Mucosa of rectum (tissue), 2 donors: Measurements from ENCODE around the gene APBA2.

Experiments used
- H3K27ac ChIP-seq, 2 donors: one replicate each; pipeline ENCODE4 v1.7.0; 2013; ENCODE audit warnings: inconsistent platforms in 2 of 2, low read depth in 2 of 2, low read length in 2 of 2
- H3K27me3 ChIP-seq, 2 donors: one replicate each; pipeline ENCODE4 v1.7.0; 2013; ENCODE audit warnings: low read length in 2 of 2; ENCODE audit not compliant: control insufficient read depth in 2 of 2, insufficient read depth in 2 of 2
- H3K36me3 ChIP-seq, 2 donors: one replicate each; pipeline ENCODE4 v1.7.0; 2013; ENCODE audit warnings: low read length in 2 of 2; ENCODE audit not compliant: control insufficient read depth in 2 of 2, insufficient read depth in 2 of 2
- H3K4me1 ChIP-seq, 2 donors: one replicate each; pipeline ENCODE4 v1.7.0; 2013; ENCODE audit warnings: low read length in 2 of 2, mild to moderate bottlenecking in 1 of 2; ENCODE audit not compliant: control insufficient read depth in 2 of 2, insufficient read depth in 2 of 2
- H3K4me3 ChIP-seq, 2 donors: one replicate each; pipeline ENCODE4 v1.7.0; 2013; ENCODE audit warnings: low read length in 2 of 2
- H3K9ac ChIP-seq, 2 donors: one replicate each; pipeline ENCODE4 v1.7.0; 2013; ENCODE audit warnings: low read length in 2 of 2, low read depth in 1 of 2, mild to moderate bottlenecking in 1 of 2
- H3K9me3 ChIP-seq, 2 donors: one replicate each; pipeline ENCODE4 v1.7.0; 2013; ENCODE audit warnings: low read length in 2 of 2; ENCODE audit not compliant: control insufficient read depth in 2 of 2
- donor health status: healthy.
- donor health status: Normal muscosa, but diverticular disease.

APBA2 gene

DNA sequence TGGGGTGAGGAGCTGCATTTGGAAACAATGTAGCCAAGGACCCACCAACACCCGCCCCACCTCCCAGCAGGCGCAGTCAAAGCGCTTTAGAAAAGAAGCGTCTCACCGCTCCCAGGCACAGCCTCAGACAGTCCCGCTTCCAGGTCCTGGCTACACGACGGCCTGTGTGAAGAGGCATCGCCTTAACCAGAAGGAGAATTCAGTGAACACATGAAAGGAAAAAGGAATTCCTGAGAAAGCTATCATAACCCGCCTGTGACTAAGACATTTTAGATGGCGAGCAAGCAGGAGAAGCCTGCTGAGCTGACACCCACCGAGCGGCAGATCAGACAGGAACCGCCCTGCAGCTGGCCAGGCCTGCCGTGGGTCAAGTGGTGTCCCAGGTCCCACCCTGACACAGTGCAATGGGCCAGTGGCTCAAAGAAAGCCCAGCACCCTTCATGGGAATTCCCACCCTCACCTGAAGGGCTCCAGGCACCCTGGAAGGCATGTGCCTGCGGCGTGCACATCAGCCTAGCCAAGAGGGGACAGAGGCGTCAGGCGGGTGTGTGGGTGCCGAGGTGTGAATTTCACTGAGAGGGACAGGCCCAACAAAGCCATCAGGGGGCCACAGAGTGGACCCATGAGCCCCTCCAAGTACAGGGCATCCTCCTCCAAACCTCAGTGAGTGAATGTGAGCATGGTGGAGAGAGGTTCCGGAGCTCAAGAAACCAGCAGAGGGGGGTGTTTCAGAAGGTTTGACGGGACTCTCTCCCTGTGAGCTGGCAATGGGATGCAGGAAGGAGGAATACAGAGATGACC, 239.0 kb downstream of the APBA2 start:
- H3K9ac ChIP-seq: no peak overlapping the region
- no peaks in the 10 kb centered on the region for H3K27me3 ChIP-seq
- H3K27ac ChIP-seq: no peak overlapping the region
- H3K4me1 ChIP-seq: no peaks in the 10 kb centered on the region
- no peaks in the 10 kb centered on the region for H3K36me3 ChIP-seq
- H3K4me3 ChIP-seq: no peak overlapping the region
- H3K9me3 ChIP-seq: no peaks in the 10 kb centered on the region

DNA sequence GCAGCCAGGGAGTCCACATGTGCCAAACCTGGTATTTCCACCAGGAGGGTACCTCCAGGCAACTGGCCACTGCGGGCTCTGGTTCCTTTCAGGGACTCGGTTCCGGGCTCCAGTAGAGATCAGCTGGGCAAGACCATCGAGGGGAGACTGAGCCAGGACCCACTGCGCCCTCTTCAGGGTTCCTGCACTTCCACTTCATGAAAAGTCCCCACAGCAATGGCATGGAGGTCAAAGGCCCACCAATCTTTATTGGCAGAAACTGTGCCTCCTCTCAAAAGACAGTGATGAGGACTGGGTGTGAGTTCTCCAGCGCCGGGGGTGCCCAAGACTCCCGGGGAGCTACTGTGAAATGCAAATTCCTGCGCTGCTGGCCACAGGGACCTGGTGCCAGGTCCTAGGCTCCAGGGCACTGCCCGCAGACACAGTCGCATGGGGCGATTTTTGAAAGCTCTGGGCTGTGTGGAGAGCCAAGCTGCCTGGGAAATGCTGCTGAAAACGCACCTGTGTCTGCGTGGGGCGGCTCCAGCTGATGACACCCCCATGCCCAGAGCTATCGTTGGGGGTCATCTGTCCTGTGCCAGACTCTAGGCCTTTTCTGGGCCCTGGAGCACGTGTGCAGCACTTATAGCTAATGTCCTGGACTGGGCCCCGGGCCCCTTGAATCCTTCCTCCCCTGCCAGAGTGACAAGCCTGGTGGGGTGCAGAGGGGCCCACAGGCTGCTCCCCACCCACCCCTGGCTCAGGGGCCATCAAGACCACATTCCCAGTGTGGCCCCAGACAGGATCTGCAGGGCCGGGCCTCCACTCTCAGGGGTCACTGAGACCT, 239.8 kb downstream of the APBA2 start:
- no peak overlapping the region for H3K9ac ChIP-seq
- no peak overlapping the region for H3K27ac ChIP-seq
- H3K27me3 ChIP-seq: no peaks in the 10 kb centered on the region
- H3K36me3 ChIP-seq: no peaks in the 10 kb centered on the region
- H3K4me3 ChIP-seq: no peak overlapping the region
- H3K4me1 ChIP-seq: no peaks in the 10 kb centered on the region
- no peaks in the 10 kb centered on the region for H3K9me3 ChIP-seq

DNA sequence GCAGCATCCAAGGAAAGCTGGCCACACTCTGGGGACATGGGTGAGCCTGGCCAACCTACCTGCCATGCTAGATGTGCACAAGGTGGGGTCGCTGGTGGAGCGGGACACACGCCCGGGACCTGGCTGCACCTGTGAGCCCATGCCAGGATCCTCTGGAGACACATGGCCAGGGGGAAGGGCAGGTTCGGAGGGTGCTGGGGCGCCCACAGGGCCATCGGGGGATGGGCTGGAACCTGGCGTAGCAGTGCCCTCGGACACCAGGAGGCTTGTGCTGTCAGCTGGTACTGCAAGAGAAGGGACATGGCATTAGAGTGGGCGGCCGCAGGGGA, 240.4 kb downstream of the APBA2 start:
- H3K9ac ChIP-seq: no peak overlapping the region
- H3K36me3 ChIP-seq: no peaks in the 10 kb centered on the region
- no peaks in the 10 kb centered on the region for H3K9me3 ChIP-seq
- no peak overlapping the region for H3K4me3 ChIP-seq
- no peaks in the 10 kb centered on the region for H3K4me1 ChIP-seq
- H3K27ac ChIP-seq: no peak overlapping the region
- H3K27me3 ChIP-seq: no peaks in the 10 kb centered on the region

DNA sequence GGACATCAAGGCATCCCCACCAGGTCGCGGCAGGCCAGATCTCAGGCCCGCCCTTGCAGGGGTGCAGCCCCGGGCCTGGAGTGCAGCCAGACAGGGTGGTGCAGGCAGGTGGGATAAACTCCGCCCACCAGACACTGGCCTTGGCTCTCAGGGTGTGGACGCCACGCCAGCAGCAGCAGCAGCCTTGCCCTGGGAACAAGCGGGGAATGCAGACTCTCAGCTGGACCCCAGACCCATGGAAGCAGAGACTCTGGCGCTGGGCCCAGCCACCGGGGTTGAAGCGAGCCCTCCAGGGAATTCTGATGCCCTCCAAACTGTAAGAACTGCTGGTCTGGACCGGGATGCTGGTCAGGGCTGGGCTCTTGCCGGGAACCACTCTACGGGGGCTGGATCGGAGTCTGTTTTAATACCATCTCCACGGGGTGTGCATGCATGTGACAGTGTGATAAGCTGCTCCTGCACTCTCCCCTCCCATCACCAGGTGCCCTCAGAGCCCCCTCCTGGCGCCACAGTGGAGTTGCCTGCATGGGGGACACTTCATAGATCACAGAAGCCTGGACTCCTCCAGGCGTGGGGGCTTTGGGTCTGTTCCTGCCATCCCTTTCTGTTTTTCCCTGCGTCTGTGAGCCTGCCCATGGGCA, 241.2 kb downstream of the APBA2 start:
- H3K36me3 ChIP-seq: no peaks in the 10 kb centered on the region
- no peak overlapping the region for H3K4me3 ChIP-seq
- no peaks in the 10 kb centered on the region for H3K4me1 ChIP-seq
- H3K9ac ChIP-seq: no peak overlapping the region
- H3K27me3 ChIP-seq: no peaks in the 10 kb centered on the region
- no peaks in the 10 kb centered on the region for H3K9me3 ChIP-seq
- H3K27ac ChIP-seq: no peak overlapping the region

DNA sequence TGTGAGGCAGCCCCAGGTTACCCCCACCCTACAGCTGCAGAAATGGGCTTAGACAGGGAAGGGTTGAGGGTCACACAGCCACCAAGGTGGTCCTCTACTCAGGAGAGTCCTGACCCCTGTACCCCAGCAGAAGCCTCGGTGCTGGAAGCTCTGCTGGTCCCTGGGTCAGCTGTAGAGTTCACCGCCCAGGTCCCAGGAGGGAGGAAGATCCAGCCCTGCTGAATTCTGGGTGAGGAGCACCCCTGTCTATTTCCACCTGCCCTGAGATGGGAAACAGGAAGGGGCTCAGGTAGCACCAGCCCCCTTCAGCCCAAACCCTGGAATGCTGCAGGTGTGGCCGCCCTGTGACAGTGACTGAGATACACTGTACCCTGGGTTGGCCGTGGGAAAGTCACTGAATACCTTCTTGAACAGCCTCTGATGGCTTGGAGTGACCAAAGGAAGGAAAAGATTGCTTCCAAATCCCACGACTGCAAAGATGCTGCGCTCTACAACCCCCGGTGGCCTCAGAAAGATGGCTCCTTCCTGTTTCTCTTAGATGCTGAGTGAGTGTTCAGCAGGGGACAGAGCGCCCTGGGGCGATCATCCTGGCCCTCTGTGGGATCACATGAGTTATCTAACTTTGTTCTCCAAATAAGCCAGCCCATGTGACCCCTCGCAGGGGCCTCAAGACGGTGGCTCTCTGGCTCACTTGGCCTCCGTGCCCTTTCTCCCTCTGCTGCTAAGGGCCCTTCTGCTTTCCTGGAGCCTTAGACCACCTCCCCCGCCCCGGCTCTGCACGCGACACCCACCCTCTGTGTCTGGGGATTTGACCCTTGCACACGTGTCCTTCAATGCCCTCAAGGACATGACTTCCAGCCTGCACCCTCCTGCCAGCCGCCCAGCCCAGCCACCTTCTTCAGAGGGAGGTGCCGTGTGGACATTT, 242.0 kb downstream of the APBA2 start:
- Histone ChIP-seq H3K27me3 (no peaks in the 10 kb centered on the region), H3K36me3 (no peaks in the 10 kb centered on the region), H3K4me3 (no peak overlapping the region), H3K9me3 (no peaks in the 10 kb centered on the region), H3K27ac (no peak overlapping the region), H3K9ac (no peak overlapping the region), H3K4me1 (no peaks in the 10 kb centered on the region)

DNA sequence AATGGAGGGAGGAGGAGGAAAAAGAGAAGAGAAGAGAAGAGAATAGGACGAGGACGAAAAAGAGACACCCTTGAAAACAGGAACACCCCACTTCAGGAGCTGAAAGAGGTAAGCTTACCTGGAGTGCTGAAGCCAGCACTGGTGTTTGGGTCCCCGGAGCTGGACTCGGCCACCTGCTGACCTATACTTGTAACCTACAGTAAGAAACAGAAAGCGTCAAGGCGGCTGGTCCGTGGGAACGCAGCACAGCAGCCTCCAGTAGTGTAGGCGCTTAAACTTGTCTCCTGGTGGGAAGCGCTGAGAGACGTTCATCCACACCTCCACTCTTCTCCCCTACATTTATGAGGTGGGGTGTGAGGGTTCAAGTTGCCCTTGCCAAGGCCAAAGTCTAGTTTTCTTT, 242.9 kb downstream of the APBA2 start:
- no peak overlapping the region for H3K4me3 ChIP-seq
- H3K9ac ChIP-seq: no peak overlapping the region

DNA sequence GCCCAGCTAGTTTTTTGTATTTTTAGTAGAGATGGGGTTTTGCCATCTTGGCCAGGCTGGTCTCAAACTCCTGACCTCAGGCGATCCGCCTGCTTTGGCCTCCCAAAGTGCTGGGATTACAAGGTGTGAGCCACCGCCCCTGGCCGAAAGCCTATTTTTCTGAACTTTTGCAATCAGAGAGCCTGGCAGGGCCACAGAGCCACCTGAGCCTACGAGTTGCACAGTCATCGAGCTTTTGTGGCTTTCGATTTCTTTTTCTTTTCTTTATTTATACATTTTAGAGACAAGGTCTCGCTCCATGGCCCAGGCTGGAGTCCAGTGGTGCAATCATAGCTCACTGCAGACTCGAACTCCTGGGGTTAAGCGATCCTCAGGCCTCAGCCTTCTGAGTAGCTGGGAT, 243.4 kb downstream of the APBA2 start:
- H3K27ac ChIP-seq: no peak overlapping the region
- no peak overlapping the region for H3K9ac ChIP-seq
- H3K27me3 ChIP-seq: no peaks in the 10 kb centered on the region
- no peaks in the 10 kb centered on the region for H3K4me1 ChIP-seq
- H3K36me3 ChIP-seq: no peaks in the 10 kb centered on the region
- no peak overlapping the region for H3K4me3 ChIP-seq
- no peaks in the 10 kb centered on the region for H3K9me3 ChIP-seq

More for the DNA sequence above, 242.9 kb downstream of the APBA2 start:
- H3K27ac ChIP-seq: no peak overlapping the region
- no peaks in the 10 kb centered on the region for H3K9me3 ChIP-seq
- H3K4me1 ChIP-seq: no peaks in the 10 kb centered on the region
- H3K36me3 ChIP-seq: no peaks in the 10 kb centered on the region
- H3K27me3 ChIP-seq: no peaks in the 10 kb centered on the region

DNA sequence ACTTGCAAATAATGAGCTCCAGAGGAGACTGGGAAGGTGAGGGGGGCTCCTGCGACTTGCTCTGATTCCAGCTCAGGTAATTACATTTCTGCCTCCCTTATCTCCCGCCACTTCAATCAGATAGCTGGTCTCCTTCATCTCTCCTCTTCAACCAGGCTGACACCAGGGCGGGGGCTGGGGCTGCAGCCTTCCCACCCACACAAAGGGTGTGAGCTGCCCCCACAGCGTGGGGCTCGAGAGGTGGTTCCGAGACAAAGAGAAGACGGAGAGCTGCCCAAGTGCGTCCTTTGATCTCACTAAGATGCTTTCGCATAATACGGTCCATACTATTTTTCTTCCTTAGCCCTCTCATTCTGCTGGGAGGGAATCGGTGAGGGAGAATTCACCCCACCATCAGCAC, 244.2 kb downstream of the APBA2 start:
- Histone ChIP-seq H3K36me3 (no peaks in the 10 kb centered on the region), H3K4me3 (no peak overlapping the region), H3K4me1 (no peaks in the 10 kb centered on the region), H3K27ac (no peak overlapping the region), H3K9ac (no peak overlapping the region), H3K27me3 (no peaks in the 10 kb centered on the region), H3K9me3 (no peaks in the 10 kb centered on the region)

DNA sequence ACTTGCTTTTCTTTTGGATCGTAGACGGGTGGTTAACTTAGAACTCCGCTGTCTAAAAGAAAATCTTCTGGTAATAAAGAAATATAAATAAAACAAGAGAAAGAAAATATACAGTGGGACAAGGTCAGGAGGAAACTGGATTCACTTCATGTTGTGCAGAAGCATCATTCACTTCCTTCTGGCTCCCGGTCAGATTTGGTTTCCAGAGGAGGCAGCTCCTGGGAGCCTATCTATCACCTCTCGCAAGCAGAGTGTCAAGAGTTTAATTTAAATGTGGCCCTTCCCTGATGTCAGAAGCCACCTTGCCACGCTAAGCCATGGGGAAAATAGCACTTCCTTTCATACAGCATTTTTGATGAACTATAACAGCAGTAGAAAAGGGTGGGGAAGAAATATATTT, 244.7 kb downstream of the APBA2 start:
- no peaks in the 10 kb centered on the region for H3K9me3 ChIP-seq
- H3K4me1 ChIP-seq: no peaks in the 10 kb centered on the region
- H3K27me3 ChIP-seq: no peaks in the 10 kb centered on the region
- no peak overlapping the region for H3K27ac ChIP-seq
- no peak overlapping the region for H3K4me3 ChIP-seq
- no peak overlapping the region for H3K9ac ChIP-seq
- no peaks in the 10 kb centered on the region for H3K36me3 ChIP-seq
